ENCODE measurements around the gene RNF144B. TPM values are rescaled to one million over a fixed set of nuclear protein-coding genes. Genes with fewer than 3 reads are reported as not detected.

RNF144B gene
- total RNA-seq, 4 donors from 2014 or later, result 7.6 to 19.0 (median 12.5) TPM

DNA sequence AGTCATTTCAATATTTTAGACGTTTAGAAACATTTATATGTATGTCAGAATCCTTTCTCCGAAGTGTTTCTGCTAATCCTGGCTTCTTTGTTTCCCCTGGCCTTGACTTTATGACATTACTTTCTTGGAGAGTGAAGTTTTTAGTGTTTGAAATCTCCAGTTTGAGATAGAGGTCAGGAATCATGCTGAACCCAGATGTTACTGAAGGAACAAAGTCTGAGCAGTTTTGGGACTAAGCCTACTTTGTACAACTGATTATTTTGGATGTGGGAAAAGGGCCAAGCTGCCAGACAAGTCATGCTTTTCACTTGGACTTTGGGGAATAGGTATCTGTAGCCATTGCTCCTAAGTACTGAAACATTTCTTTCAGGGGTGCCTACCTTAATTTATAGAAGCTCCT, 2.3 kb downstream of the RNF144B start:
- intact Hi-C loops (cut with DNase I), result no loop called here

DNA sequence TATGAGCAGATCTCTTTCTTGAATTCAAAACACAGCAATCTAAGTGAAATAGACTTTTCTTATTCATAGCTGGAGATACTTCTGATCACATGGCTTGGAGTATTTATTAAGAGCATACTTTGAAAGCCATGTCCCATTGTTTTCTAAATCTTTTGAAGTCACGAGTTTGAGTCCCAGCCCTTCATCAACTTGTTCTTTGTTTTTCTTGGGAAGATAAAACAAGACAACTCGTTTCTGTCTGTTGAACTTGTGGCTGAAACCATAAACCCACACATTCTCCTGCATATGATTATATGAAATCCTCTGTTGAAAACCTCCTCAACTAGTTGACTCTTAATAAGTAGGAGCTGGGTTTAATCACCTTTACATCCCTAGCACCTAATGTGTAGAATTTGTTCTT, 3.3 kb downstream of the RNF144B start:
- peaks cover 16 to 60% (median 23%) of the 10 kb centered on the region in 3 donors for H3K4me1 ChIP-seq
- DNase-seq, result no peak
- peaks cover 0 to 3% (median 0%) of the 10 kb centered on the region in 3 donors for H3K36me3 ChIP-seq
- peak overlapping the region in 2 of 4 donors; percentile 63 to 74 for H3K4me3 ChIP-seq
- H3K27ac ChIP-seq, result peak overlapping the region in 1 of 4 donors; percentile 83
- TF ChIP-seq POLR2A (IDR thresholded peaks at IDR 0.05), result no peak
- TF ChIP-seq, protein P1, sequence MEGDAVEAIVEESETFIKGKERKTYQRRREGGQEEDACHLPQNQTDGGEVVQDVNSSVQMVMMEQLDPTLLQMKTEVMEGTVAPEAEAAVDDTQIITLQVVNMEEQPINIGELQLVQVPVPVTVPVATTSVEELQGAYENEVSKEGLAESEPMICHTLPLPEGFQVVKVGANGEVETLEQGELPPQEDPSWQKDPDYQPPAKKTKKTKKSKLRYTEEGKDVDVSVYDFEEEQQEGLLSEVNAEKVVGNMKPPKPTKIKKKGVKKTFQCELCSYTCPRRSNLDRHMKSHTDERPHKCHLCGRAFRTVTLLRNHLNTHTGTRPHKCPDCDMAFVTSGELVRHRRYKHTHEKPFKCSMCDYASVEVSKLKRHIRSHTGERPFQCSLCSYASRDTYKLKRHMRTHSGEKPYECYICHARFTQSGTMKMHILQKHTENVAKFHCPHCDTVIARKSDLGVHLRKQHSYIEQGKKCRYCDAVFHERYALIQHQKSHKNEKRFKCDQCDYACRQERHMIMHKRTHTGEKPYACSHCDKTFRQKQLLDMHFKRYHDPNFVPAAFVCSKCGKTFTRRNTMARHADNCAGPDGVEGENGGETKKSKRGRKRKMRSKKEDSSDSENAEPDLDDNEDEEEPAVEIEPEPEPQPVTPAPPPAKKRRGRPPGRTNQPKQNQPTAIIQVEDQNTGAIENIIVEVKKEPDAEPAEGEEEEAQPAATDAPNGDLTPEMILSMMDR (IDR thresholded peaks at IDR 0.05), result no peak
- no peaks in the 10 kb centered on the region for H3K27me3 ChIP-seq
- H3K9me3 ChIP-seq, result no peaks in the 10 kb centered on the region
- 47 to 54% methylated on average over 2 of the region's 2 CpGs for WGBS, 2 donors
- intact Hi-C loops (cut with DNase I), result no loop called here

More for the DNA sequence above, 2.3 kb downstream of the RNF144B start:
- Histone ChIP-seq H3K4me3 (peak overlapping the region in 3 of 4 donors; percentile 63 to 74 (median 69)), H3K4me1 (peaks cover 16 to 60% (median 23%) of the 10 kb centered on the region in 3 donors), H3K9me3 (no peaks in the 10 kb centered on the region), H3K27ac (peak overlapping the region; percentile 24 to 90 (median 80)), H3K36me3 (peaks cover 0 to 3% (median 0%) of the 10 kb centered on the region in 3 donors), H3K27me3 (no peaks in the 10 kb centered on the region)
- WGBS, 2 donors, result 11 to 24% methylated on average over 2 of the region's 2 CpGs
- TF ChIP-seq POLR2A (IDR thresholded peaks at IDR 0.05), result no peak
- TF ChIP-seq, protein P1 (IDR thresholded peaks at IDR 0.05), result no peak
- DNase-seq, result no peak

DNA sequence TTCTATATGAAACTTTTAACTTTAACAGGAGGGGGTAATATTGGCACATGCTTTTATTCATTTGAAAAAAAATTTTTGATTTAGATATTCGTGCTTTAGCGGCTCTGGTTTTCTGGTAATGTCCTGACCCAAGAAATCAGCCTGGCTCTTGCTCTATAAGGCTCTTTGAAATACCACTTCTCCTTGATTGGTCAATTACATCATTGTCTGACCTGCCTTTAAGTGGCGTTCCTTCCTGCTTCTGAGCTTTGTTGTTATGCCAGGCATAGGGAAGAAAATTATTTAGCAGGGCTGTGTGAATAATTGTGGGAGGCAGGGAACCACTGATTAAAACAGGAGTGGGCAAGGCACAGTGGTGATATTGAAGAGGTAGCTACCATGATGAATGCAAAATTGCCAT, 3.9 kb downstream of the RNF144B start:
- WGBS, 2 donors, result 63 to 78% methylated on average over 3 of the region's 3 CpGs
- intact Hi-C loops (cut with DNase I), result no loop called here
- TF ChIP-seq, protein P1 (IDR thresholded peaks at IDR 0.05), result no peak
- peak in 1 of 4 donors; percentile 24 for TF ChIP-seq POLR2A (IDR thresholded peaks at IDR 0.05)
- peak overlapping the region in 1 of 4 donors; percentile 63 for H3K4me3 ChIP-seq
- peaks cover 0 to 3% (median 0%) of the 10 kb centered on the region in 3 donors for H3K36me3 ChIP-seq
- DNase-seq, result no peak
- peak overlapping the region in 1 of 4 donors; percentile 83 for H3K27ac ChIP-seq
- peaks cover 13 to 57% (median 23%) of the 10 kb centered on the region in 3 donors for H3K4me1 ChIP-seq
- H3K9me3 ChIP-seq, result no peaks in the 10 kb centered on the region
- no peaks in the 10 kb centered on the region for H3K27me3 ChIP-seq

DNA sequence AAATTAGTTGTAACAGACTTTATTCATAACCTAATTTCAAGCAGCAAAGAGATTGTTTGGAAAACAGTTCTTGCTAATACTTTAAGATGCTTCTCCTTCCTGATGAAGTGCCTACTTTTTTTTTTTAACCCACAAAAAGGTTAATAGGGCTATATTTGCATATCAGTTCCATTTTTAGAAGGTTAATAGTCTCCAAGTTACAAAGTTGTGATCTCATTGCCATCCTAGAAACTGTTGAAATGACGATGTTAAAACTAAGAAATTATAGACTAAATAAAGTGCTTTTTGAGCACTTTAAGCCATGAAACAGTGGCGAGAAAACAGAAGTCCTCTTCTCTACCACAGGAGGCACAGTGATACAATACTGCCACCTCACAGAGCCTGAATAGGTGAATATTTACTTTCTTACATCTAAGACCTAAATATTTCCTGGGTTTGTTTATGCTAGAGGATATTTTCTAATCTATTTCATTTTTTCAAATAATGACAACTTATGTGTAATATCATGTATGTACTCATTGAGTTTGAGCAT, 5.3 kb downstream of the RNF144B start:
- H3K36me3 ChIP-seq, result peaks cover 0 to 3% (median 0%) of the 10 kb centered on the region in 3 donors
- H3K27ac ChIP-seq, result no peak overlapping the region
- no peaks in the 10 kb centered on the region for H3K27me3 ChIP-seq
- no peak for TF ChIP-seq POLR2A (IDR thresholded peaks at IDR 0.05)
- TF ChIP-seq, protein P1 (IDR thresholded peaks at IDR 0.05), result peak in 1 of 6 experiments; percentile 23
- no peak overlapping the region for H3K4me3 ChIP-seq
- no peak for DNase-seq
- WGBS, 2 donors, result 74 to 83% methylated on average over 2 of the region's 2 CpGs
- H3K4me1 ChIP-seq, result peaks cover 0 to 43% (median 15%) of the 10 kb centered on the region in 3 donors
- no peaks in the 10 kb centered on the region for H3K9me3 ChIP-seq
- intact Hi-C loops (cut with DNase I), result no loop called here

DNA sequence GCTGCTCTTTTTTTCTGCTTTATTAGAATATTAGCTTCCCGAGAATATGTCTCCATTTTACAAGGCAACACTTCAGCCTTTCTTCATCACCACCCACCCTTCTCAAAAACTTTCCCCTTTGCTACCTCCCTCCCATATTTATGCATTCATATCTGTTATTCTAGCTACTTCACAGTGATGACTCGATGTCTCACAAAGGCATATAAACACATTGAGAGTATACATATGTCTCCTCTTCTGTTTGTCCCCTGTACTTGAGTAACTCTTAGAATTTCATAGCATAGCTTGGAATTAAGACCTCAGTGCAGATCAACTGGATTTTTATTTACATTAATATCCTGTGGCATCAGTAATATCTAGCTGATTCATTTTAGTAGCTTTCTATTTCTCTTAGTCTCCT, 6.5 kb downstream of the RNF144B start:
- Histone ChIP-seq H3K9me3 (no peaks in the 10 kb centered on the region), H3K4me1 (peaks cover 0 to 30% (median 8%) of the 10 kb centered on the region in 3 donors), H3K36me3 (peaks cover 0 to 7% (median 0%) of the 10 kb centered on the region in 3 donors), H3K27ac (no peak overlapping the region), H3K4me3 (no peak overlapping the region), H3K27me3 (no peaks in the 10 kb centered on the region)
- intact Hi-C loops (cut with DNase I), result no loop called here
- 85 to 98% methylated on average over 2 of the region's 2 CpGs for WGBS, 2 donors
- no peak for DNase-seq
- no peak for TF ChIP-seq POLR2A (IDR thresholded peaks at IDR 0.05)
- TF ChIP-seq, protein P1 (IDR thresholded peaks at IDR 0.05), result no peak
